Measurements from ENCODE around the gene KDM2A.

Gene KDM2A

GRCh38 chr11:67288452-67289225, 169.6 kb downstream of the KDM2A start:
- peak overlapping the region; percentile 73 for H3K4me3 ChIP-seq (ENCODE audit: control insufficient read depth, low read depth, low read length)
- peak; percentile 71 for DNase-seq (ENCODE audit: low read depth)
- TF ChIP-seq CTCF (IDR thresholded peaks at IDR 0.05; ENCODE audit: control insufficient read depth, insufficient read depth, low read depth, low read length, missing control alignments): peak; percentile 13

GRCh38 chr11:67289226-67289650, 170.2 kb downstream of the KDM2A start, which contains the start of gene ANKRD13D:
Gene ANKRD13D, plus strand, starts transcription at chr11:67289303. Its CDS starts 158 bp downstream, at chr11:67289461.
- H3K4me3 ChIP-seq (ENCODE audit: control insufficient read depth, low read depth, low read length): peak within 1 kb of the TSS; percentile 88
- no peak for DNase-seq (ENCODE audit: low read depth)
- TF ChIP-seq CTCF (IDR thresholded peaks at IDR 0.05; ENCODE audit: control insufficient read depth, insufficient read depth, low read depth, low read length, missing control alignments): no peak

GRCh38 chr11:67289651-67290479, 170.8 kb downstream of the KDM2A start:
- H3K4me3 ChIP-seq (ENCODE audit: control insufficient read depth, low read depth, low read length): peak overlapping the region; percentile 88
- TF ChIP-seq CTCF (IDR thresholded peaks at IDR 0.05; ENCODE audit: control insufficient read depth, insufficient read depth, low read depth, low read length, missing control alignments): no peak
- no peak for DNase-seq (ENCODE audit: low read depth)

GRCh38 chr11:67290801-67291200, 171.7 kb downstream of the KDM2A start:
- DNase-seq (ENCODE audit: low read depth): peak; percentile 41
- TF ChIP-seq CTCF (IDR thresholded peaks at IDR 0.05; ENCODE audit: control insufficient read depth, insufficient read depth, low read depth, low read length, missing control alignments): no peak
- H3K4me3 ChIP-seq (ENCODE audit: control insufficient read depth, low read depth, low read length): peak overlapping the region; percentile 88; the same call in 1 of the 2 replicates

GRCh38 chr11:67291481-67292381, 172.7 kb downstream of the KDM2A start:
- no peak overlapping the region for H3K4me3 ChIP-seq (ENCODE audit: control insufficient read depth, low read depth, low read length)
- no peak for TF ChIP-seq CTCF (IDR thresholded peaks at IDR 0.05; ENCODE audit: control insufficient read depth, insufficient read depth, low read depth, low read length, missing control alignments)
- no peak for DNase-seq (ENCODE audit: low read depth)

- no peak overlapping the region for H3K4me3 ChIP-seq (ENCODE audit: control insufficient read depth, low read depth, low read length)
- TF ChIP-seq CTCF (IDR thresholded peaks at IDR 0.05; ENCODE audit: control insufficient read depth, insufficient read depth, low read depth, low read length, missing control alignments): no peak
- no peak for DNase-seq (ENCODE audit: low read depth)
Observed at GRCh38 chr11:67292671-67293070, 173.6 kb downstream of the KDM2A start.
